AG04450 (cell line): ENCODE measurements around the gene CCNT1. TPM values are rescaled to one million over a fixed set of nuclear protein-coding genes. Genes with fewer than 3 reads are reported as not detected.
A peak's percentile ranks its signal among the peaks of the same experiment; 100 is the strongest.

Experiments
- CTCF ChIA-PET: fragments of 300-600, 350-600 bp; formaldehyde crosslinking; extraction: SDS; loops from one replicate; lab custom pipeline; 2022; ENCODE audit warnings: antibody characterized with exemption, inconsistent platforms; lab: Charles Lee
- POLR2A ChIA-PET: fragments of 350-600 bp; formaldehyde crosslinking; extraction: SDS; loops from one replicate; lab custom pipeline; 2021; ENCODE audit warnings: antibody characterized with exemption, inconsistent platforms; lab: Yijun Ruan, JAX
- DNase-seq: peaks from one replicate; pipeline ENCODE4 v3.0.0-alpha.2; 2011; ENCODE audit warnings: low read depth, low spot score
- H3K27ac ChIP-seq: one replicate; pipeline ENCODE4 v1.5.1; 2012; ENCODE audit warnings: low read depth, low read length, control low read depth
- H3K27me3 ChIP-seq: one replicate; pipeline ENCODE4 v1.6.0; 2012; ENCODE audit warnings: low read length; ENCODE audit not compliant: control insufficient read depth, insufficient read depth
- H3K4me3 ChIP-seq: 2 replicates; pipeline ENCODE4 v1.5.1; 2011; ENCODE audit warnings: mild to moderate bottlenecking, low read depth, low read length, control low read depth
- H3K9me3 ChIP-seq: 2 replicates; pipeline ENCODE4 v1.5.1; 2012; ENCODE audit warnings: low read length; ENCODE audit not compliant: control insufficient read depth, insufficient read depth
- CTCF ChIP-seq: IDR thresholded peaks from 2 replicates; pipeline ENCODE4 v1.5.1; 2011; ENCODE audit warnings: low read depth, low read length, control low read depth, inconsistent platforms
- polyA plus RNA-seq: library from polyadenylated mRNA; depleted of rRNA; stranded (reverse); fragments of >200 nt; gene quantifications from 2 replicates; pipeline ENCODE4 v1.2.3, GENCODE V29; 2011

CCNT1 gene
- polyA plus RNA-seq, 1 experiment, result 30.8 TPM

- no peak for TF ChIP-seq CTCF
- H3K4me3 ChIP-seq, result no peak overlapping the region
- no peaks in the 10 kb centered on the region for H3K27me3 ChIP-seq
- ChIA-PET POLR2A (no interaction called here), CTCF (interaction anchor here (0.8 to 1.4 kb wide), 5 partner anchors 11 to 911 kb away, joined by 3 to 13 read pairs (median 3); no protein-coding TSS in a partner anchor)
- peak overlapping the region; percentile 39 for H3K27ac ChIP-seq
- H3K9me3 ChIP-seq, result no peaks in the 10 kb centered on the region
- no peak for DNase-seq
Observed at GRCh38 chr12:48750769-48751356, 34.4 kb upstream of the CCNT1 start.

- peak; percentile 29 for DNase-seq
Observed at GRCh38 chr12:48750215-48750614, 33.7 kb upstream of the CCNT1 start.

GRCh38 chr12:48744251-48745008 is 27.9 kb upstream of the CCNT1 start:
- ChIA-PET POLR2A (no interaction called here), CTCF (interaction anchor here (0.7 kb wide), 1 partner anchor 64 kb away, joined by 5 read pairs; no protein-coding TSS in a partner anchor)
- TF ChIP-seq CTCF, result no peak
- no peak for DNase-seq
- Histone ChIP-seq H3K27me3 (peaks cover 12% of the 10 kb centered on the region), H3K4me3 (no peak overlapping the region), H3K9me3 (no peaks in the 10 kb centered on the region), H3K27ac (no peak overlapping the region)

More at GRCh38 chr12:48750215-48750614, 33.7 kb upstream of the CCNT1 start:
- POLR2A ChIA-PET, result no interaction called here
- CTCF ChIA-PET, result interaction anchor here (1.4 kb wide), 3 partner anchors 13 to 65 kb away, joined by 3 to 13 read pairs (median 9); no protein-coding TSS in a partner anchor
- no peaks in the 10 kb centered on the region for H3K27me3 ChIP-seq
- H3K4me3 ChIP-seq, result no peak overlapping the region
- peak overlapping the region; percentile 39 for H3K27ac ChIP-seq
- H3K9me3 ChIP-seq, result no peaks in the 10 kb centered on the region
- no peak for TF ChIP-seq CTCF

GRCh38 chr12:48739618-48740269 is 23.2 kb upstream of the CCNT1 start:
- no peak for DNase-seq
- Histone ChIP-seq H3K27me3 (peaks cover 21% of the 10 kb centered on the region), H3K9me3 (no peaks in the 10 kb centered on the region; the same call in 1 of the 2 replicates), H3K4me3 (no peak overlapping the region), H3K27ac (no peak overlapping the region)
- CTCF ChIA-PET, result interaction anchor here (1.2 to 4.1 kb wide), 2 partner anchors 10 to 13 kb away, joined by 4 to 28 read pairs; no protein-coding TSS in a partner anchor
- no peak for TF ChIP-seq CTCF
- POLR2A ChIA-PET, result no interaction called here
